Fibroblast of pulmonary artery (primary cell): Measurements from ENCODE around the gene ABCB1.

Experiments used
- DNase-seq: peaks from one replicate; pipeline ENCODE4 v3.0.0-alpha.2; 2010; ENCODE audit warnings: low read depth
- H3K4me3 ChIP-seq: replicated peaks from 2 replicates; pipeline ENCODE4 v1.5.1; 2011; ENCODE audit warnings: low read depth, mild to moderate bottlenecking, control low read depth, low read length, moderate library complexity
- TF ChIP-seq, protein P1 (sequence below): IDR thresholded peaks from 2 replicates; pipeline ENCODE4 v1.5.1; 2011; ENCODE audit warnings: mild to moderate bottlenecking, control low read depth, low read length, inconsistent platforms; ENCODE audit errors: missing control alignments

Gene ABCB1

DNA sequence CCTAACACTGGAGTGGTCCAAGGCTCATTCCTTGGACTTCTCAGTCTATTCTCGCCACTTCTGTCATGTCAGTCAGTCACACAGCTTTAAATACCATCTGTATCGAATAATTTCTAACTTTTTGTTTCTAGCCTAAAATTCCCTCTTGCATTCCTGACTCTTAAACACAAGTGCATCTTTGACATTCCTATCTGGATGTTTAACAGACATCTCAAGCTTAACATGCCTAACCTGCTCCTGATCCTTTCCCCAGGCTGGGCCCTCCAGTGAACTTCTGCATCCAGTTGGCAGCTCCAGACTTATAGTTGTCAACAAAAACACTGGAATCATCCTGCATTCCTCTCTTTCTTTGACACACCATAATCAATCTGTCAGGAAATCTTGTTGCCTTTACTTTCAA, 120.7 kb downstream of the ABCB1 start:
- no peak for DNase-seq
- TF ChIP-seq, protein P1, sequence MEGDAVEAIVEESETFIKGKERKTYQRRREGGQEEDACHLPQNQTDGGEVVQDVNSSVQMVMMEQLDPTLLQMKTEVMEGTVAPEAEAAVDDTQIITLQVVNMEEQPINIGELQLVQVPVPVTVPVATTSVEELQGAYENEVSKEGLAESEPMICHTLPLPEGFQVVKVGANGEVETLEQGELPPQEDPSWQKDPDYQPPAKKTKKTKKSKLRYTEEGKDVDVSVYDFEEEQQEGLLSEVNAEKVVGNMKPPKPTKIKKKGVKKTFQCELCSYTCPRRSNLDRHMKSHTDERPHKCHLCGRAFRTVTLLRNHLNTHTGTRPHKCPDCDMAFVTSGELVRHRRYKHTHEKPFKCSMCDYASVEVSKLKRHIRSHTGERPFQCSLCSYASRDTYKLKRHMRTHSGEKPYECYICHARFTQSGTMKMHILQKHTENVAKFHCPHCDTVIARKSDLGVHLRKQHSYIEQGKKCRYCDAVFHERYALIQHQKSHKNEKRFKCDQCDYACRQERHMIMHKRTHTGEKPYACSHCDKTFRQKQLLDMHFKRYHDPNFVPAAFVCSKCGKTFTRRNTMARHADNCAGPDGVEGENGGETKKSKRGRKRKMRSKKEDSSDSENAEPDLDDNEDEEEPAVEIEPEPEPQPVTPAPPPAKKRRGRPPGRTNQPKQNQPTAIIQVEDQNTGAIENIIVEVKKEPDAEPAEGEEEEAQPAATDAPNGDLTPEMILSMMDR, result no peak

DNA sequence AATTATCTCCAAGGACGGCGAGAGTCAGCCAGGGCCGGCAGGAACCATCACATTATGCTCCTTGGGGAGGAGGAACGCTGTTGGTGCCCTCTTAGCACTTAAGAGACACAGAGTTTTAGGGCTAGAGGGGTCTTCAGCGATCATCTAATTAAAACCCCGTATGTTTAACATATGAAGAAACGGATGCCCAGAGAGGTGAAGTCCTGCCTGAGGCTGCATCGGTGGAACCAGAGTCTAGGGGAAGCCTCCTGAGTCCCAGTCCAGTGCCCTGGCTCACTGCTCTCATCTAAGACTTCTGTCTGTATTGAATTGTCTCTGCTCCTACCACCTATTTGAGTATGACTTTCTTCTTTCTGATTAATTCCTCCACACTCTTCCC, 124.5 kb downstream of the ABCB1 start:
- DNase-seq, result no peak
- H3K4me3 ChIP-seq, result no peak overlapping the region
- TF ChIP-seq, protein P1, result no peak

More for the DNA sequence above, 120.7 kb downstream of the ABCB1 start:
- H3K4me3 ChIP-seq, result no peak overlapping the region

DNA sequence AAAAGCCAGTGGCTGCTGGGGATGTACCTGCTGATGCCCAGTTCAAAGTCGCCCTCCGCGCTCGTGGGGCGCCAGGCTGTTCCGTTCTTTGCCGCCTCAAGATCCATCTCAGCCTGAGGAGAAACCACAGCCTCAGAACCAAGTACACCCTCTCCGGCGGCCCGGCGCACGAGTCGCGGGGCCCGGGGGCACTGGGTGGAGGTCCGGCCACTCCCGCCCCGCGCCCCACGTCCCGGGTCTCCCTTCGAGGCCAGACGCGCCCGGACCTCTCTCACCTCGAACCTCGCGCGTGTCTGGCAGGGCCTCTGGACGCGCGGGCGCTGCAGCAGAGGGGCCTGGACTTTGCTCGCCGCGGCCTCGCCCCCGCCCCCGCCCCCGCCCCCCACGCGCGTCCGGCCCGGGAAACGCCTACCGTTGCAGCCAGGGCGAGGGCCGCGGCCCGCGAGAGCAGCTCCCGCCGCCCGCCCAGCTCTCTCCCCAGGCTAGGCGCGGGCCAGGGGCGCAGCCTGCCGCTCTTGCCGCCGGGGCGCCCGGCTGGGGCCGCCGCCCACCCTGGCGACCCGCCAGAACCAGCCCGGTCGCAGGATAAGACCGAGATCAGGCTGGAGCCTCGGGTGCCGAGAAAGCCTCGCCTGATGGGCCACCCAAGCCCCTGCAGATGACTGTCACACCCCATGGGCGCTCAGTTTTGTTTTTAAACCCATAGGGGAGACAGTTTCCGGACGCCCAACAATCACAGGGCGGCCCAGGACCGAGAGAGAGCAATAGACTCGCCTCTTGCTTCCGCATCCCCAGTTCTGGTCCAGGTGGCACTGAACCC, 125.1 kb downstream of the ABCB1 start, which contains the start of gene ABCB4:
ABCB4 (minus strand) TSS at position 322 of the 820 bp plus-strand sequence; CDS start at position 107, 215 bp downstream.
- TF ChIP-seq, protein P1, result no peak
- DNase-seq, result no peak
- peak within 1 kb of the TSS; percentile 17 for H3K4me3 ChIP-seq

DNA sequence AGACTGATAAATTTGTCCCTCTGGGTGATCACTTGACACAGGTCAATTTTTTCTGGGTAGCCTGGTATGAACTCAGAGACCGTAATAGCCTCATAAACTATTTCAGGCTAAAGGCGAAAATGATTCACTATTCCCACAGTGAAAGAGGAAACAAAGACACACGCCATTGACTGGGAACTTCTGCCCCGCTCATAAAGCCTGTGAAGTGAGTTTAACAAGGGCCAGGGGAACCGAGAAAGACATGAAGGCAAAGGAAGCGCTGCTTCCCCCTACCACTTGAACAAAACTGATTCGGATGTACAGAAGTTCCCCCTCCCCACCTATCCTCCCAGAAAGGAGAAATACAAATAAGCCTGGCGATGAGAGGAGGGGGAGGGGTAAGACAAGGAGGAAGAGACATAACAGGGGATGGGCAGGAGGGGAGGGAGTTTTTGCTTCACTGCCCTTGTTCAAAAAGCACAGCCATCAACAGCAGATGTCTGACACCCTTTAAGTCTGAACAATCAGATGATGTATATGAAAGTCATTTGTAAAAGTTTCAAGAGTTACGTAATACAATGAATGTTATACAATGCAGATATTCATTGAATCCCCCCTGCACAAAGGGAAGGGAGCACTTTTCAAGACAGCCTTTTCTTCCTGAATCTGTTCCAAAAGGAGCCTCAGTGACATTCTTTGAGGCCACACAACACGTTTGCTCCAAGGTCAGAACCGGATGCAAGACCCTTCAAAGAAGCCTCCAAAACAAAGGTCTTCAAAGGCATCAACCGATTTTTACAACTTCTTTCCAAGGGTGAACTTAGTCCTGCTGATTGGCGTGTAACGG, 125.9 kb downstream of the ABCB1 start:
- DNase-seq, result no peak
- TF ChIP-seq, protein P1, result no peak
- peak overlapping the region; percentile 17 for H3K4me3 ChIP-seq

DNA sequence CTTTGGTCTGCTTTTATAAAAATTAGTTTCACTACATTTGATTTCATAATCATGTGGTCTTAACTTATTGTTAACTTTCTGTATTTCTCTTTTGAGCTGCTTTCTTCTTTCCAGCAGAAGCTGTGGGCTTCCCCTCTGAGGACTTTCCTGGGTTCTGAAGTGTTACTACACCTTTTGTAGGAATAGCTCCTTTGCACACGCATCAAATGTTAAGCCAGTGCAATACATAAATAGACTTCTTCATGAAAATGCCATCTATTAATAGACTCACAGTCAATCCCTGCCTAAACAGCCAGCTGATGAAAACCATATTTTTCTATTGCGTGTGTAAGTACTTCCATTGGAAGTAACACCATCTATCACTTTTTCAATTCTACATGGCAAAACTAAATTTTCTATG, 126.7 kb downstream of the ABCB1 start:
- H3K4me3 ChIP-seq, result no peak overlapping the region
- TF ChIP-seq, protein P1, result no peak
- DNase-seq, result no peak

DNA sequence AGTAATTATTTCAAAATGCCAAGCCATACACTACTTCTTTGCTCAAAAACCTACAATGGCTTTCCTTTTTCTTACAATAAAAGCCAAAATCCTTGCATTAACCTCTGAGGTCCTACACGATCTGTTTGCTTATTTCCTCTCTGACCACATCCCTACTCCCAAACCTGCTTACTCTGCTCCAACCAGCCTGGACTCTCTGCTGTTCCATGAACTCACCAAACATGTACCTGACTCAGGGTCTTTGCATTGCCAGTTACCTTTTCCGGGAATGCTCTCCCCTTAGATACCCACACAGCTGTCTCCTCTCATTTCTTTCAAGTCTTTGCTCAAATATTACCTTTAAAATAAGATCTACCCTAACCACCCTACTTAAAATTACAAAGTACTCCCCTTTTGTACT, 127.5 kb downstream of the ABCB1 start:
- no peak for DNase-seq
- TF ChIP-seq, protein P1, result no peak
- H3K4me3 ChIP-seq, result no peak overlapping the region
